Peyer's patch (tissue), 4 donors: Measurements from ENCODE around the gene SLU7.

Experiments used
- POLR2A ChIP-seq, 2 donors: fragments of 450-650 bp; IDR thresholded peaks; one replicate each; pipeline ENCODE4 v1.5.1; 2017; ENCODE audit warnings: antibody characterized with exemption in 2 of 2, mild to moderate bottlenecking in 2 of 2, moderate library complexity in 2 of 2
- TF ChIP-seq, protein P1 (sequence below), 6 experiments: fragments of 450-650 bp in 4 of 6; fragments of 200-600 bp in 2 of 6; sonication (generic) in 1 of 6; IDR thresholded peaks; one replicate each; pipeline ENCODE4 v1.5.1; 2017 to 2019; ENCODE audit warnings: antibody characterized with exemption in 6 of 6, mild to moderate bottlenecking in 3 of 6, moderate library complexity in 1 of 6

DNA sequence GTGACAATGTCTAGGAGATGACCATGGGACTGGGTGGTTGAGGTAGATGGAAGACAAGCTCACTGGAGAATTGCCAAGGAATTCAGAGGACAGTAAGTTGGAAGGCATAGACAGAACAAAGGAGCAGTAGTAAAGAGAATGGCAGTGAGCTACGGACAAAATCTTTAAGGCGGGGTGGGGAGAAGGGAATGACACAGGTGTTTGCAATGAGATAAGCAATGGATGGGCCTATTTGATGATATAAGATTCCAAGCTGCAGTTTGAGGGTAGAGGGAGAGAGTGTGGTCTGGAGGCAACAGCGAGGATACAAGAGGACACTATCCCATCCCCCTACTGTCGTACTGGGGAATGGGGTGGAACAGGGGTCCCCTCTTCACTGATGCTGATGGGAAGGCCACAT lies 17.1 kb upstream of the SLU7 start:
- TF ChIP-seq, protein P1, sequence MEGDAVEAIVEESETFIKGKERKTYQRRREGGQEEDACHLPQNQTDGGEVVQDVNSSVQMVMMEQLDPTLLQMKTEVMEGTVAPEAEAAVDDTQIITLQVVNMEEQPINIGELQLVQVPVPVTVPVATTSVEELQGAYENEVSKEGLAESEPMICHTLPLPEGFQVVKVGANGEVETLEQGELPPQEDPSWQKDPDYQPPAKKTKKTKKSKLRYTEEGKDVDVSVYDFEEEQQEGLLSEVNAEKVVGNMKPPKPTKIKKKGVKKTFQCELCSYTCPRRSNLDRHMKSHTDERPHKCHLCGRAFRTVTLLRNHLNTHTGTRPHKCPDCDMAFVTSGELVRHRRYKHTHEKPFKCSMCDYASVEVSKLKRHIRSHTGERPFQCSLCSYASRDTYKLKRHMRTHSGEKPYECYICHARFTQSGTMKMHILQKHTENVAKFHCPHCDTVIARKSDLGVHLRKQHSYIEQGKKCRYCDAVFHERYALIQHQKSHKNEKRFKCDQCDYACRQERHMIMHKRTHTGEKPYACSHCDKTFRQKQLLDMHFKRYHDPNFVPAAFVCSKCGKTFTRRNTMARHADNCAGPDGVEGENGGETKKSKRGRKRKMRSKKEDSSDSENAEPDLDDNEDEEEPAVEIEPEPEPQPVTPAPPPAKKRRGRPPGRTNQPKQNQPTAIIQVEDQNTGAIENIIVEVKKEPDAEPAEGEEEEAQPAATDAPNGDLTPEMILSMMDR (IDR thresholded peaks at IDR 0.05), result no peak
- no peak for TF ChIP-seq POLR2A (IDR thresholded peaks at IDR 0.05)
